Ascending aorta (tissue), 2 donors: ENCODE data around the gene NPIPB4. TPM values are rescaled to one million over a fixed set of nuclear protein-coding genes. Genes with fewer than 3 reads are reported as not detected.
"Not testable (repeated sequence)": the region's sequence is repeated elsewhere in the genome, so short reads cannot be mapped to it uniquely, and the experiment has no call there.

Experiments
- DNase-seq, 2 donors: peaks; one replicate each; pipeline ENCODE4 v3.0.0-alpha.2; 2019; ENCODE audit warnings: low spot score in 2 of 2
- H3K27ac ChIP-seq, 2 donors: fragments of 200-600 bp; sonication (generic); one replicate each; pipeline ENCODE4 v1.5.1; 2016 to 2017; ENCODE audit warnings: mild to moderate bottlenecking in 1 of 2
- H3K27me3 ChIP-seq: fragments of 200-600 bp; sonication (generic); one replicate; pipeline ENCODE4 v1.5.1; 2017
- H3K36me3 ChIP-seq, 2 donors: fragments of 200-600 bp; sonication (generic); one replicate each; pipeline ENCODE4 v1.5.1; 2016
- H3K4me1 ChIP-seq, 2 donors: fragments of 200-600 bp; sonication (generic); one replicate each; pipeline ENCODE4 v1.5.1; 2016 to 2017; ENCODE audit warnings: mild to moderate bottlenecking in 1 of 2
- H3K4me3 ChIP-seq, 2 donors: fragments of 200-600 bp; sonication (generic); one replicate each; pipeline ENCODE4 v1.5.1; 2016 to 2017; ENCODE audit warnings: mild to moderate bottlenecking in 1 of 2
- H3K9me3 ChIP-seq, 2 donors: fragments of 200-600 bp; sonication (generic); one replicate each; pipeline ENCODE4 v1.5.1; 2016
- CTCF ChIP-seq, 3 experiments: fragments of 200-600 bp in 2 of 3; fragments of 450-650 bp in 1 of 3; sonication (generic) in 2 of 3; IDR thresholded peaks; one replicate each; pipeline ENCODE4 v1.5.1; 2016 to 2019; ENCODE audit warnings: antibody characterized with exemption in 3 of 3, mild to moderate bottlenecking in 1 of 3, moderate library complexity in 1 of 3
- intact Hi-C: fragments of 100-400 bp; cut with DNase I; formaldehyde crosslinking; loops from one replicate; pipeline ENCODE4 v1.15.1; 2023
- total RNA-seq: library from RNA; depleted of rRNA; stranded (reverse); fragments of >200 nt; gene quantifications from one replicate; pipeline ENCODE4 v1.1.0, GENCODE V29; 2016

The NPIPB4 gene
- total RNA-seq, 1 donor from 2014 or later, result 12.3 TPM

DNA sequence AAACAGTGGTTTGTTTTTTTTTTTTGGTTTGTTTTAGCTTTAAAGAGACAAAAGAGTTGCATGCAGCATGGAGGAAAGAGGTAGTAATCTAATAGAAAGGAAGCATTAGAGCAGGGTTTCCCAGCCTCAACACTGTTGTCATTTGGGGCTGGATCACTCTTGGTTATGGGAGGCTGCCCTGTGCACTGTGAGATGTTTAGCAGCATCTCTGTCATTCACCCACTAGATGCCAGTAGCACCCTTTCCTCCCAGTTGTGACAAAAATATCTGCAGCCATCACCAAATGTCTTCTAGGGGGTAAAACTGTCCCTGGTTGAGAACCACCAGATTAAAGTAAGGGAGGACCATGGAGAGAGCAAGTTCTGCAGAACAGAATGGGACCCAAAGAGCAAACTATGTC is 40.5 kb downstream of the NPIPB4 start:
- H3K36me3 ChIP-seq, result peaks cover 5 to 15% of the 10 kb centered on the region in 2 donors
- H3K27ac ChIP-seq, intact Hi-C loops, H3K4me3 ChIP-seq, H3K9me3 ChIP-seq, H3K27me3 ChIP-seq, H3K4me1 ChIP-seq, DNase-seq: not testable (repeated sequence)

GRCh38 chr16:21815694-21816093 is 41.9 kb downstream of the NPIPB4 start:
- H3K4me3 ChIP-seq, H3K9me3 ChIP-seq, H3K27me3 ChIP-seq, H3K27ac ChIP-seq, intact Hi-C loops, H3K4me1 ChIP-seq, DNase-seq: not testable (repeated sequence)
- H3K36me3 ChIP-seq, result peaks cover 6 to 17% of the 10 kb centered on the region in 2 donors

- DNase-seq, H3K27me3 ChIP-seq, intact Hi-C loops, H3K27ac ChIP-seq, H3K9me3 ChIP-seq, H3K4me3 ChIP-seq, H3K4me1 ChIP-seq, H3K36me3 ChIP-seq: not testable (repeated sequence)
Observed at GRCh38 chr16:21802375-21802663, 55.2 kb downstream of the NPIPB4 start.

DNA sequence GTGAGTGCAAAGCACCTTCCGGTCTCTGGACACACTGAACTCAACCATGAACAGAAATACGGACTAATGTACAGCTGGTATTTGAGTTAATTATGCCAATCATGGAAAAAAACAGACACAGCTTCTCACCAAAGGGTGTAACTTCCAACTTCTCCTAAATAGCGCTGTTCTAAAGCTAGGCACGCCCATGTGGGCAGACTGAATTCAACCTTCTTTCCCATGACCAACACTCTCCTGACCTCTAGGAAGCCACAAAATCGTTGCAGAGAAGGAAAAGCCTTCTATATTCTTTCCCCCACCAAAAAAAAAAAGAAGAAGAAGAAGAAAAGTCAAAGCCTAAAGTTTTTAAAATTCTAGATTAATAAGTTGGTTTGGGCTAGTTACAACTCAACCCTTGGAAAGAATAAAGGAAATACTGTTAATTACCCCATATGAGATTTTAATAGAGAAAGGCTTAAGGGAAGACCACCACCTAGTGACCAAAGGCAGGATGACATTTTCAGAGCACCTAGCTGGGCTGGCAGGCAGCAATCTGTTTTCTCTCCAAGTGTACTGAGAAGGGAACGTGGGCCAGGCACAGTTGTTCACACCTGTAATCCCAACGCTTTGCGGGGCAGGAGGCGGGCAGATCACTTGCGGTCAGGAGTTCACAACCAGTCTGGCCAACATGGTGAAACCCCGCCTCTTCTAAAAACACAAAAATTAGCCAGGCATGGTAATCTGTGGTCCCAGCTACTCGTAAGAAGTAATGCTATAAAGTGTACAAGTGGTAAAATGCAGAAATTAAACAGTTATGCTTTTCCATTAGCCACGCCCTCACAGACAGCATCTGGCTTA is 55.8 kb downstream of the NPIPB4 start:
- H3K4me1 ChIP-seq, H3K9me3 ChIP-seq, intact Hi-C loops, H3K27ac ChIP-seq, H3K4me3 ChIP-seq, DNase-seq, H3K27me3 ChIP-seq, H3K36me3 ChIP-seq: not testable (repeated sequence)
- peak; percentile 27 to 42 (median 31) for TF ChIP-seq CTCF (IDR thresholded peaks at IDR 0.05)

GRCh38 chr16:21798601-21799000 is 59.0 kb downstream of the NPIPB4 start:
- DNase-seq, H3K27me3 ChIP-seq, H3K9me3 ChIP-seq, intact Hi-C loops, H3K4me3 ChIP-seq, H3K36me3 ChIP-seq, H3K4me1 ChIP-seq, H3K27ac ChIP-seq: not testable (repeated sequence)

GRCh38 chr16:21793310-21793709 is 64.2 kb downstream of the NPIPB4 start:
- H3K36me3 ChIP-seq, H3K27ac ChIP-seq, H3K9me3 ChIP-seq, intact Hi-C loops, H3K27me3 ChIP-seq, H3K4me1 ChIP-seq, DNase-seq, H3K4me3 ChIP-seq: not testable (repeated sequence)

DNA sequence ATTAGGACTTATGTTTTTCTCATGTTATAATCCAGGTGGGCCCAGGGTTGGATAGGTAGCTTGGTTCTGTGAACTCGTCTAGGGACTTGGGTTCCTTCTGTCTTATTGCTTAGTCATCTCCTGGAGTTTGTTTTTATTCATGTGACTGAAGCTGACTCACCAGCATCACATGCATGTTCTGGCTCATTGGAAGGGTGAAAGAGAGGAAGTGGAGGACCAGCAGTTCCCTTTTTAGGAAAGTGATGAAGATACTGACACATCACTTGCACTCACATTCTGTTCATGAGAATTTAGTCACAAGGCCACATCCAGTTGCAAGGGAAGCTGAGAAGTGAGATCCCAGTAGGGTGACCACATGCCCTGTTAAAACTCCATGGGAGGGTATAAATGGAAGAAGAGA is 67.0 kb downstream of the NPIPB4 start:
- H3K4me3 ChIP-seq, H3K27ac ChIP-seq, H3K36me3 ChIP-seq, H3K27me3 ChIP-seq, H3K9me3 ChIP-seq, H3K4me1 ChIP-seq, intact Hi-C loops, DNase-seq: not testable (repeated sequence)

Other genes starting within 250 kb of the NPIPB4 start
- 3.1 TPM for gene IGSF6, start 205.1 kb downstream of the NPIPB4 start, total RNA-seq
- not detected for gene OTOA, start 193.8 kb downstream of the NPIPB4 start, total RNA-seq
- gene UQCRC2, start 95.6 kb upstream of the NPIPB4 start, total RNA-seq, result 66.3 TPM
- not detected for gene PDZD9, start 143.4 kb upstream of the NPIPB4 start, total RNA-seq
- 3.6 TPM for gene MOSMO, start 150.4 kb upstream of the NPIPB4 start, total RNA-seq
- gene VWA3A, start 234.8 kb upstream of the NPIPB4 start, total RNA-seq, result not detected